ENCODE results near the gene KLHDC7A. TPM values are rescaled to one million over a fixed set of nuclear protein-coding genes. Genes with fewer than 3 reads are reported as not detected.
"Not testable (repeated sequence)": the region's sequence is repeated elsewhere in the genome, so short reads cannot be mapped to it uniquely, and the experiment has no call there.

Gene KLHDC7A
- polyA plus RNA-seq, 1 experiment: not detected

DNA sequence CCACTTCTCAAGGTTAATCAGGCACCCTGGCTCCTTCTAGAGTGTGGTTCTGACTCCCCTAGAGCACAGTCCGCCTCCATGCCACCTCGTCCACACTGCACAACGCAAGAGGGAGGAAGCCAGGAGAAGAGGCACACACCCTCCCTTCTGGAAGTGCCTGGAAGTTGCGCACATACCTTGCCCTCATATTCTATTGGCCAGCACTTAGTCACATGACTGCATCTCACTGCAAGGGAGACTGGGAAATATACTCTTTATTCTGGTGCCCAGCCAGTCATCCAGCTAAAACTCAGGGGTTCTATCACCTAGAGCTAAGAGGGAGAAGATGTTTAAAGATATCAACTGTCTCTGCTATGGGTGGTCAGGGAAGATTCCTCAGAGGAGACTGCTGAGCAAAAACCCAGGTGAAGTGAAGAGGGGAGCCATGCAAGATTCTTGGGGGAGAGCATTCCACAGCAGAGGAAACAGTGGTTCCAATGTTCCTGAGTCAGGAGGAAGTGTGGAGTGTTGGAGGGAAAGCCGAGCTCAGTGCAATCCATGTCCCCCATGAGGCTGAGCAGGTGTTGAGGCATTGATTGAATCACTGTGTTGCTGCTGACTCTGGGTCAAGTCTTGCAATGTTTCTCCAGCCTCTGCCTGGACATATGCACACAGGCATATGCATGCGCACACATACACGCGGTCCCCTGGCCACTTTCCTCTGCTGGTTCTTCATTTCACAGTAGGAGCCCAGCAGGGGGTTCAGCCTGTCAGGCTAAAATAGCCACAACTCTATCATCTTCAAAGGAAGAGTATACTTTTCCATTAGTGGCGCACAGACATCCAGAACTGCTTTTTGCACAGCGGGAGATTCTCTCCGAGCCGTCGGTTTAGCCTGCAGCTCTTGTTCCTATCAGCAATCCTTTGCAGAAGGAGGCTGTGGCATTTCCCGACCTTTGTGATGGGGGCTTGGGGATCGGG lies 22.3 kb upstream of the KLHDC7A start:
- POLR2A ChIA-PET: no interaction called here
- TF ChIP-seq, protein P1, sequence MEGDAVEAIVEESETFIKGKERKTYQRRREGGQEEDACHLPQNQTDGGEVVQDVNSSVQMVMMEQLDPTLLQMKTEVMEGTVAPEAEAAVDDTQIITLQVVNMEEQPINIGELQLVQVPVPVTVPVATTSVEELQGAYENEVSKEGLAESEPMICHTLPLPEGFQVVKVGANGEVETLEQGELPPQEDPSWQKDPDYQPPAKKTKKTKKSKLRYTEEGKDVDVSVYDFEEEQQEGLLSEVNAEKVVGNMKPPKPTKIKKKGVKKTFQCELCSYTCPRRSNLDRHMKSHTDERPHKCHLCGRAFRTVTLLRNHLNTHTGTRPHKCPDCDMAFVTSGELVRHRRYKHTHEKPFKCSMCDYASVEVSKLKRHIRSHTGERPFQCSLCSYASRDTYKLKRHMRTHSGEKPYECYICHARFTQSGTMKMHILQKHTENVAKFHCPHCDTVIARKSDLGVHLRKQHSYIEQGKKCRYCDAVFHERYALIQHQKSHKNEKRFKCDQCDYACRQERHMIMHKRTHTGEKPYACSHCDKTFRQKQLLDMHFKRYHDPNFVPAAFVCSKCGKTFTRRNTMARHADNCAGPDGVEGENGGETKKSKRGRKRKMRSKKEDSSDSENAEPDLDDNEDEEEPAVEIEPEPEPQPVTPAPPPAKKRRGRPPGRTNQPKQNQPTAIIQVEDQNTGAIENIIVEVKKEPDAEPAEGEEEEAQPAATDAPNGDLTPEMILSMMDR (IDR thresholded peaks at IDR 0.05; ENCODE audit: insufficient read depth, low read depth, low read length): no peak
- CTCF ChIA-PET: no interaction called here
- H3K4me3 ChIP-seq (ENCODE audit: low read depth, low read length): no peak overlapping the region
- no peaks in the 10 kb centered on the region for H3K27me3 ChIP-seq (ENCODE audit: control insufficient read depth, insufficient read depth, low read length)
- no peak for DNase-seq (ENCODE audit: low read depth)
- no peaks in the 10 kb centered on the region for H3K36me3 ChIP-seq (ENCODE audit: control insufficient read depth, insufficient read depth, low read length)

DNA sequence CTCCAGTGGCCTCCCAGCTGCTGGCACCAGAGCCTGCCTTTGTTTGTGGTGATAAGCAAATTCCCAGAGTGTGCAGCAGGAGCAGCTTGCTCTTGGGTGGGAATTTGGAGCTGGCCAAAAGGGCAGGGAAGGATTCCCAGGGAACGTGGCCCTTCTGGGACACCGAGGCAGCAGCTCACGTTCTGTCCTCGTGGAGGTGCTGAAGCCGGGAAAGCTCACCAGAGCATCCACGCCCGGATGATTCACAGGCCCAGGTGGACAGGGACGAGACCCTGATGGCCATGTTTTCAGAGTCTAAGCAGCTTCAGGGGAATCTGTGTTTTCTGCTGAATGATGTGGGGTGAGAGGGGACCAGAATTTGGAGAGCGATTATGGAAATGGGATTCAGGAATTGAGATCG lies 19.1 kb upstream of the KLHDC7A start:
- POLR2A ChIA-PET: no interaction called here
- Histone ChIP-seq H3K27me3 (ENCODE audit: control insufficient read depth, insufficient read depth, low read length) (no peaks in the 10 kb centered on the region), H3K36me3 (ENCODE audit: control insufficient read depth, insufficient read depth, low read length) (no peaks in the 10 kb centered on the region), H3K4me3 (ENCODE audit: low read depth, low read length) (no peak overlapping the region)
- TF ChIP-seq, protein P1 (IDR thresholded peaks at IDR 0.05; ENCODE audit: insufficient read depth, low read depth, low read length): no peak
- CTCF ChIA-PET: no interaction called here
- no peak for DNase-seq (ENCODE audit: low read depth)

DNA sequence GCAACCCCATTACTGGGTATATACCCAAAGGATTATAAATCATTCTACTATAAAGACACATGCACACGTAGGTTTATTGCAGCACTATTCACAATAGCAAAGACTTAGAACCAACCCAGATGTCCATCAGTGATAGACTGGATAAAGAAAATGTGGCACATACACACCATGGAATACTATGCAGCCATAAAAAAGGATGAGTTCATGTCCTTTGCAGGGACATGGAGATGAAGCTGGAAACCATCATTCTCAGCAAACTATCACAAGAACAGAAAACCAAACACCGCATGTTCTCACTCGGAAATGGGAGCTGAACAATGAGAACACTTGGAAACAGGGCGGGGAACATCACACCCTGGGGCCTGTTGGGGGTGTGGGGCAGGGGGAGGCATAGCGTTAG lies 18.2 kb upstream of the KLHDC7A start:
- POLR2A ChIA-PET; H3K27me3 ChIP-seq (ENCODE audit: control insufficient read depth, insufficient read depth, low read length); DNase-seq (ENCODE audit: low read depth); H3K36me3 ChIP-seq (ENCODE audit: control insufficient read depth, insufficient read depth, low read length); CTCF ChIA-PET; H3K4me3 ChIP-seq (ENCODE audit: low read depth, low read length): not testable (repeated sequence)

DNA sequence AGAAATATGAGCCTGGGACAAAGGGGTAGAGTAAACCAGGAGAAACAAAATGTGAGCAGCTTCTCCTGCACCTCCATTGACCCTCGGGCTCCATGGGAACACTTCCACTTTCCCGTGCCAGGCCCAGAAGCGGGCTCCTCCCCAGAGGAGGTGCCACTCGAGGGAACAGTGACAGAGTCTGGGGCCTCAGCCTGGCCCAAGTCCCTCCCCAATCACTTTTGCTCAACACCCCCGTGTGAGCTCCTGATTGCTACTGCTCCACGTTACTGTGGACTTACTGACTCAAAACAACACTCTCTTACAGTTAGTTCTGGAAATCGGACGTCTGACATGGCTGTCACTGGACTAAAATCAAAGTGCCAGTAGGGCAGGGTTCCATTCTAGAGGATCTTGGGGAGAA lies 17.7 kb upstream of the KLHDC7A start:
- TF ChIP-seq, protein P1 (IDR thresholded peaks at IDR 0.05; ENCODE audit: insufficient read depth, low read depth, low read length): no peak
- DNase-seq (ENCODE audit: low read depth): no peak
- POLR2A ChIA-PET: no interaction called here
- Histone ChIP-seq H3K4me3 (ENCODE audit: low read depth, low read length) (no peak overlapping the region), H3K27me3 (ENCODE audit: control insufficient read depth, insufficient read depth, low read length) (no peaks in the 10 kb centered on the region), H3K36me3 (ENCODE audit: control insufficient read depth, insufficient read depth, low read length) (no peaks in the 10 kb centered on the region)
- CTCF ChIA-PET: no interaction called here

DNA sequence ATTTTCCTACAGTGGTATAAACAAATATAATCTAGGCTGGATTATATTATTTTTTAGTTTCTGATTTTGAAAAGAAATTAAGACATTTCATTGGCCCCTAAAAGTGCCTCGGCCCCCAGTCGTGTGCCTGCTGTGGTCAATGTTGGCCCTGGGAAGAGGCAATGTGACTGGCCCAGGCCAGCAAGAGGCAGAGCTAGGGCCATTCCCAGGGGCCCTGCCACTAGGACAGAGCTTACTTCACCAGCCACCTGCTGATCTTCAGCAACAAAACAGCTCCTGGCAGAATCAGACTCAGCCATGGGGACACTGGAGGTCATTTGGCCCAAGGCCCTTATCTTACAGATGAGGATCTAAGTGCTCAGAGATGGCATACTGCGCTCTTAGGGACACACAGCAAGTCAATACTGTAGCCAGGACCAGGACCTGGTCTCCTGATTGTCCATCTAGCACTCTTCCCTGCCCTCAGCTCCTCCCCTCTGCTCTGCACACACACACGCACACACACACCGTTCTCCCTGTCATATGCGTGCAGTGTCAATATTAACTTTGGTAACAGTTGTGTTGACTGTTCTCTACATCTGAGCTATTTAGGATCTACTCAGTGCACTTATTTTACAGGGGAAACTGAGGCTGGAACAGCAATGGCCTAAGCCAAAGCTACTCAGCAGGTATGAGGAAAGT lies 16.6 kb upstream of the KLHDC7A start:
- CTCF ChIA-PET: no interaction called here
- POLR2A ChIA-PET: no interaction called here

More for the DNA sequence above, 16.6 kb upstream of the KLHDC7A start:
- Histone ChIP-seq H3K4me3 (ENCODE audit: low read depth, low read length) (no peak overlapping the region), H3K36me3 (ENCODE audit: control insufficient read depth, insufficient read depth, low read length) (no peaks in the 10 kb centered on the region), H3K27me3 (ENCODE audit: control insufficient read depth, insufficient read depth, low read length) (no peaks in the 10 kb centered on the region)
- DNase-seq (ENCODE audit: low read depth): no peak
- TF ChIP-seq, protein P1 (IDR thresholded peaks at IDR 0.05; ENCODE audit: insufficient read depth, low read depth, low read length): no peak
